HuH-7 (cell line): Measurements from ENCODE around the gene CIC.

ENCODE experiments used
- DNase-seq: peaks from one replicate; pipeline ENCODE4 v3.0.0; 2011; ENCODE audit warnings: low spot score

The CIC gene

GRCh38 chr19:42277821-42278451, 8.9 kb downstream of the CIC start:
- no peak for DNase-seq

DNA sequence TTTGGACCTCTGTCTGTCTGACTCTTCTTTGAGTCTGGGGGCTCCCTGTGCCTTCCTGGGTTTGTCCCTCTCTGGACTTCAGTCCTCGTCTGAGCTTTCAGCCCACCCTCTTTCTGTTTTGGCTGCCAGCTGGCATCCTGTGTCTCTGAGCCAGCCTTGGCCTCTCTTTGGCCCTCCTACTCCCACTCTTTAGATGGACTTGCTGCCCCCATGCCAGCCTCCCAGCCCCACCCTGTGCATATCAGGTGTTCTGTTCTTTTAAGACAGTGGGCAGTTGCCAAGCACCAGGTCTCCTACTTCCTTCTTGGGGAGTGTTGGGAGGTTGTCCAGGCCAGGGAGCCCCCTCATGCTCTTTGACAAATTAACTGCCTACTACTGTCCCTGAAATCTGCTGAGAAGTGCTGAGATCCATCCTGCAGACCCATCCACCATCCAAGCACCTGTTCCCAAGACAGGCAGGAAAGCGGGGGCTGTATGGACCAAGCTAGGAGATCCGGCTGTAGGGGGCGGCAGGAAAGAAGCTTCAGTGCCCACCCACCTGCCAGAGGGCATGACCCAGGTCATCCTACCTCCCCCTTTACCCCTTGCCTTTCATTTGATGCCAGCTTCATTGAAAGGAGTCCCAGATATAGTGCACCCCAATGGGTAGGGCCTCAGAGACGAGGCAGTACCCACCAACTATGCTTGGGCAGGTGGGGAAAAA, 9.6 kb downstream of the CIC start:
- no peak for DNase-seq

GRCh38 chr19:42279155-42279901, 10.3 kb downstream of the CIC start:
- no peak for DNase-seq

- DNase-seq: peak; percentile 100
These were observed 11.1 kb downstream of the CIC start for GRCh38 chr19:42279902-42280814.

GRCh38 chr19:42280815-42281145, 11.7 kb downstream of the CIC start:
- DNase-seq: no peak

DNA sequence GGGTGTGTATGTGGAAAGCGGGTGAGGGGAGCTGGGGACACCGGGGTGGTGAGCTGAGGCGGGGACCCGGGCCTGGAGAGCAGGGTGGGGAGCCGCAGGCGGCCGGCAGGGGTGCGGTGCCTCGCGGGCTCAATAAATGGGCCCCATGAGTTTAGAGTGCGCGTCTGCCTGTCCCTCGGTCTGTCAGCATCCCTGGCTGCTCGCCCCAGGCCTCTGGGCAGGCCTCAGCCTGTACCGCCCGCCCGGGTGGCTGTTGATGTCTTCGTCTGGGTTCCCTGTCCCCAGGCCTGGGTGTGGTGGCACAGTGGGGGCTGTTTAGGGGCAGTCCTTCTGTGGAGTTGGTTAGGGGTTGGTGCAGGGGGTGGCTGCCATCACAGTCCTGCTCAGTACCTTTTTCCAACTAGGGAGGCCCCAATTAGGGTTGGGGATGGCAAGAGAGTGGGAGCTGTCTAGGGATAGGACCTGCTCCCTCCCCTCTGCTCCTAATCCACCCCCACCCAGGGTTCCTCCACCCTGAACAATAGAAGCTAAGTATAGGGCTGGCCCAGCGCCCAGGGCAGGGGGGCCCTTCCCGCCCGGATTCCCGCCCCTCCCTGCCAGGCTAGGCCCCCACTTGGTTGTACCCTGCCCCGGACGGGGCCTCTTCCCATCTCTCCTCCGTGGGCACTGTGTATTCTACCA, 12.2 kb downstream of the CIC start:
- DNase-seq: no peak

- DNase-seq: no peak
These were observed 13.0 kb downstream of the CIC start for GRCh38 chr19:42281827-42282762.

DNA sequence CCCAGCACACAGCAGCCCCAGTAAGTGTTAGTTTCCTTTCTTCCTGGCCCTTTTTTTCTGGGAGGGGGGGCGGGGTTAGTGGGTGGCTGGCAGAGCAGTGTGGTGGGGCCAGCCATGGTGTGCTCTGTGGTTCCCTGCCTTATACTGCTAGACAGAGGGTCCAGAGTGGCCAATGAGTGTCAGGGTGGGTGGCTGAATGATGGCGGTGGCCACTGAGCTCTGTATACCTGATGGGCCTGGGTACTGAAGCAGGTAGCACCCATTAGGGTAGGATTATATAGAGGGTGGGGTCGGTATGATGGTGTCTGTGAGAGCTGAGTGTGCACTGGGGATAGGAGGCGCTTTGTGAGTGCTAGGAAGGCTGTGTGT, 13.8 kb downstream of the CIC start:
- no peak for DNase-seq

DNA sequence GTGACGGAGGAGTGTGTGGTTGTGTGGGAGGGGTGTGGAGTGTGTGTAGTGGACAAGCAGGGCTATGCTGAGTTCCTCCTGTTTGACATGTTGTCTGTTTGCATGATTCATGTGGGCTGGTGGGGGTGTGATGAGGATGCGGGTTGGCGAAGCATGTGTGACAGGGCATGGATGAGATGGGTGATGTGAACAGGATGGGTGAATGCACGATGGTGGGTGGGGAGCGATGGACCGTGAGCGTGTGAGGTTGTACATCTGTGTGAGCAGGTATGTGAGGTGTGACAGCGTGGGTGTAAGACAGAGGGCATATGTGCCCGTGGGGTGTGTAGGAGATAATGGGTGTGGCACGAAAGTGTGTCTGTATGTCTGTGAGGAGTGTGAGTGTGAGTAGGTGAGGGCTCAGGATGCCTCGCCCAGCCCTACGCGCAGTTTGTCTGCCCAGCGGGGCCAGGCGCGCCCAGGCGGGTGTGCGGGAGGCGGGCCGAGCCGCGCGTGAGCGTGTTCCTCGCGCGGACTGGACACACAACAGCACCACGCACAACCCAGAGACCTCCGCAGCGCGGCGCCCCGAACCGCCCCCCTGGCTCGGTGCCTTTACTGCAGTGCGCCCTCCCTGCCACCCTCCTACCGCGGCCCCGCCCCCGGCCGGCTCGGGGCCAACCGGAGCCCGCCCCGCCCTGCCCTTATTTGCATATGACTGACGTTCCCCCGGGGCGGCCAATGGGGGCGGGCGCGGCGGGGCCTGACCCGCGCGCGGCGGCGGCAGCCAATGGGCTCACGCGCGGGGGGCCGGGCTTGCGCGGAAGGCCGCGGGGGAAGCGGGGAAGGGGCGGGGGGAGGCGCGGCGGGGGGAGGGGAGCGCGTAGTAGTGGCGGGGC, 14.4 kb downstream of the CIC start:
- peak; percentile 99 for DNase-seq

GRCh38 chr19:42284066-42284501, 15.0 kb downstream of the CIC start:
- DNase-seq: peak; percentile 82

- no peak for DNase-seq
These were observed 15.7 kb downstream of the CIC start for GRCh38 chr19:42284591-42285341.

- DNase-seq: no peak
These were observed 16.5 kb downstream of the CIC start for GRCh38 chr19:42285541-42285941.

DNA sequence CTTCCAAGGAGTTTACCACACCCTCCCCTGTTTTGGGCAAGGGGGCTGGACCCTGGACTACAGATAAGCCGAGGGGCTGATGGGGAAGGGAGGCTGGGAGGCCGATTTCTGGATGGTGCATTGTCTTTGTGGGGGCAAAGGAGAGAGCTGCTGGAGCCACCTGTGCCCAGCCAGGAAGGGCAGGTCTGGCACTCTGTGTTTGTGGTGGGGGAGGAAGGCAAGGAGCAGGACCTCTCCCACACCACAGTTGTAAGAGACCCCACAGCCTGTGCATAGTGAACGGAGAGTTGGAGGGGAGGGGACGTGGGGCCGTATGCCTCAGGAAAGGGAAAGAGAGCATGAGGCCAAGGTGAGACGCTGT, 16.9 kb downstream of the CIC start:
- no peak for DNase-seq

DNA sequence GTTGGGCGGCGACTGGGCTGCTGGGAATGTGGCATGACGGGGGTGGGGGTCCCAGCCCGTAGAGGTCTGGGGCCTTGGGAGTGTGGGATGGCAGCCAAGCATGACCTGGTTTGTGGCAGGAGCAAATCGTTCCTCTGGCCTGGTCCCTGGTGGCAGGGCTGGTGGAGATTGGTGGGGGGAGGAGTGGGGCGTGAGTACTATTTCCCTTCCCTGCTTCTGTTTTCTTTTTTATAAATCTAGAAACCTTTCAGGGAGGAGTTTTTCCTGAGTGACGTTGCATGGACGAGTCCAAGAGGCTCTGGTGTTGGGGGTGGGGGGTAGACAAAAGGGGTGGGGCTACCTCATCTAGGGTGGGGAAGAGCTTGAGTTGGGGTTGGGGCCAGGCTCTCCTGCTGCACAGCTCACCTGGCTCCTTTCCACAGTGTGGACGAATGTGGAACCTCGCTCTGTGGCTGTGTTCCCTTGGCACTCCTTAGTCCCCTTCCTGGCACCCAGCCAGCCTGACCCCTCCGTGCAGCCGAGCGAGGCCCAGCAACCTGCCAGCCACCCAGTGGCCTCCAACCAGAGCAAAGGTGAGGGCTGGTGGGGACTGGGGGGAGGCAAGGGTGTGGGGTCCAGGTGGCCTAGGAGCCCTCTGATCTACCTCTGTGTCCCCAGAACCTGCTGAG, 17.4 kb downstream of the CIC start:
- DNase-seq: no peak

DNA sequence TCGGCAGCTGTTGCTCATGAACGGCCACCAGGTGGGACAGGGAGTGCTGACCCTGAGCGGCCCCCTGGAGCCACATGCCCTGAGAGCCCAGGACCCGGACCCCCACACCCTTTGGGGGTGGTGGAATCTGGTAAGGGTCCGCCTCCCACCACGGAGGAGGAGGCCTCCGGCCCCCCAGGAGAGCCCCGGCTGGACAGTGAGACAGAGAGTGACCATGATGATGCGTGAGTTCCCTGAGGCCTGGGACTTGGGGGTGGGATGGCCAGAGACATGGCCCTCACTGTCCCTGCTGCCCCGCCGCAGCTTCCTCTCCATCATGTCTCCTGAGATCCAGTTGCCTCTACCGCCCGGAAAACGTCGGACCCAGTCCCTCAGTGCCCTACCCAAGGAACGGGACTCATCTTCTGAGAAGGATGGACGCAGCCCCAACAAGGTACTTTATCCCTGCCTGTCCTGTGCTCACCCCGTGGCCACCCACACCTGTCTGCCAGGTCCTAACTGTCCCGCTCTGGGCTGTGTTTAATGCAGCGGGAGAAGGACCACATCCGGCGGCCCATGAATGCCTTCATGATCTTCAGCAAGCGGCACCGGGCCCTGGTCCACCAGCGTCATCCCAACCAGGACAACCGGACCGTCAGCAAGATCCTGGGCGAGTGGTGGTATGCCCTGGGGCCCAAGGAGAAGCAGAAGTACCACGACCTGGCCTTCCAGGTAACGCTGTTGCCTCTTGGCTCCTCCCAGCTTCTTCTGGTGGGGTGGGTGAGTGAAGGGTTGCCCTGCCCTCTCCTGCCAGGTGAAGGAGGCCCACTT, 18.2 kb downstream of the CIC start:
- DNase-seq: no peak

DNA sequence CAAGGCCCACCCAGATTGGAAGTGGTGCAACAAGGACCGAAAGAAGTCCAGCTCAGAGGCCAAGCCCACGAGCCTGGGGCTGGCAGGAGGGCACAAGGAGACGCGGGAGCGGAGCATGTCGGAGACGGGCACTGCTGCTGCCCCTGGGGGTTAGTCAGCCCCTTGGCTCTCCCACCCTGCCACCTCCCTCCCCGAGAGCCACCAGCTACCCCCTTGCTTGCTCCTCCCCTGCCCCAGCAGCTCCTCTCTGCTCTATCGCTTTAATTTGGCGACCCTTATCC, 18.7 kb downstream of the CIC start:
- no peak for DNase-seq

DNA sequence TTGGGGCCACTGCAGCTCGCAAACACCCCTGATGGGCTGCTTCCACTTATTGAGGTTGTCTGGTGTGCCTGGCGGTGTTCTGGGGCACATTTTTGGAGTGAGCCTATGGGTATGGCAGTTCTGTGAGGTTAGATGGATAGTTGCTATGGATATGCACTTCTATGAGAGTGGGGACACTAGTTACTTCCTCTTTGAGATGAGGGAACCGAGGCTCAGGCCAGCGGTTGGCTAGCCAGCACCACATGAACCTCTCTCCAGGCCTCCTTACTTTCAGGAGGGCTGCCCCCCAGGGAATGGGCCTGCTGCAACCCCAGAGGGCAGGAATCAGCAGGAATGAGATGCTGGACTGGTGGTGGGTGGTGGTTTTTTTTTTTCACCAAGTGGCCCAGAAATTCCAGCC, 19.3 kb downstream of the CIC start:
- DNase-seq: no peak
